Peyer's patch (tissue), 4 donors: Measurements from ENCODE around the gene DERL3.

ENCODE experiments used
- POLR2A ChIP-seq, 2 donors: fragments of 450-650 bp; IDR thresholded peaks; one replicate each; pipeline ENCODE4 v1.5.1; 2017; ENCODE audit warnings: antibody characterized with exemption in 2 of 2, mild to moderate bottlenecking in 2 of 2, moderate library complexity in 2 of 2
- TF ChIP-seq, protein P1 (sequence below), 6 experiments: fragments of 450-650 bp in 4 of 6; fragments of 200-600 bp in 2 of 6; sonication (generic) in 1 of 6; IDR thresholded peaks; one replicate each; pipeline ENCODE4 v1.5.1; 2017 to 2019; ENCODE audit warnings: antibody characterized with exemption in 6 of 6, mild to moderate bottlenecking in 3 of 6, moderate library complexity in 1 of 6

DNA sequence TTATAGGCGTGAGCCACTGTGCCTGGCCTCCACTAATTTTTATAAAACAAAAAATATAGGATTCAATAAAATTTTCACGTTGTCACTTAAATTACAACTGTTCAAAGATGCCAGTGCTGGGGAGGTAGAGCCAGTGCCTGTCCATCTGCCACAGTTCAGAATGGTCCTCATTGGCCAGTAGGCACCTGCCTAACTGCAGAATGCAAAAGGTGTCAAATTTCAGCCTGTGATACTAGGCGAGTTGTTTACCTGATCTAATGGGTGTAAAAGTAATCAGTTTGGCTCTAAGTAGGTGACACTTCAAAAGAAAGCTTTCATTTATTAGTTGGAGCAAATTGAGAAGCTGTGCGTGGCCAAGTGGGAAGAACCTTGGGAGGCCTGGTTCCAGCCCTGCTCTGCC lies 49.7 kb downstream of the DERL3 start:
- TF ChIP-seq, protein P1, sequence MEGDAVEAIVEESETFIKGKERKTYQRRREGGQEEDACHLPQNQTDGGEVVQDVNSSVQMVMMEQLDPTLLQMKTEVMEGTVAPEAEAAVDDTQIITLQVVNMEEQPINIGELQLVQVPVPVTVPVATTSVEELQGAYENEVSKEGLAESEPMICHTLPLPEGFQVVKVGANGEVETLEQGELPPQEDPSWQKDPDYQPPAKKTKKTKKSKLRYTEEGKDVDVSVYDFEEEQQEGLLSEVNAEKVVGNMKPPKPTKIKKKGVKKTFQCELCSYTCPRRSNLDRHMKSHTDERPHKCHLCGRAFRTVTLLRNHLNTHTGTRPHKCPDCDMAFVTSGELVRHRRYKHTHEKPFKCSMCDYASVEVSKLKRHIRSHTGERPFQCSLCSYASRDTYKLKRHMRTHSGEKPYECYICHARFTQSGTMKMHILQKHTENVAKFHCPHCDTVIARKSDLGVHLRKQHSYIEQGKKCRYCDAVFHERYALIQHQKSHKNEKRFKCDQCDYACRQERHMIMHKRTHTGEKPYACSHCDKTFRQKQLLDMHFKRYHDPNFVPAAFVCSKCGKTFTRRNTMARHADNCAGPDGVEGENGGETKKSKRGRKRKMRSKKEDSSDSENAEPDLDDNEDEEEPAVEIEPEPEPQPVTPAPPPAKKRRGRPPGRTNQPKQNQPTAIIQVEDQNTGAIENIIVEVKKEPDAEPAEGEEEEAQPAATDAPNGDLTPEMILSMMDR (IDR thresholded peaks at IDR 0.05) = no peak
- TF ChIP-seq POLR2A (IDR thresholded peaks at IDR 0.05) = no peak
